Measurements from ENCODE around the gene EML6. TPM values are rescaled to one million over a fixed set of nuclear protein-coding genes. Genes with fewer than 3 reads are reported as not detected.

Gene EML6
- total RNA-seq, 1 experiment from 2014 or later = 0.77 TPM

GRCh38 chr2:54722641-54723040 lies 821 bp upstream of the EML6 start:
- CTCF ChIA-PET = interaction anchor here (0.6 to 3.0 kb wide), 12 partner anchors 8 to 616 kb away, joined by 3 to 17 read pairs (median 3); no protein-coding TSS in a partner anchor
- Mint-ChIP-seq H3K36me3 (ENCODE audit: insufficient read depth, unreplicated experiment) (no peaks in the 10 kb centered on the region), H3K4me1 (ENCODE audit: insufficient read depth, unreplicated experiment) (peaks cover 19% of the 10 kb centered on the region), H3K27me3 (ENCODE audit: insufficient read depth, unreplicated experiment) (no peaks in the 10 kb centered on the region), H3K27ac (ENCODE audit: low read depth, unreplicated experiment) (peak overlapping the region; percentile 77), H3K9me3 (ENCODE audit: unreplicated experiment) (no peaks in the 10 kb centered on the region), H3K4me3 (ENCODE audit: unreplicated experiment) (peak overlapping the region; percentile 87)
- TF ChIP-seq, protein P1, sequence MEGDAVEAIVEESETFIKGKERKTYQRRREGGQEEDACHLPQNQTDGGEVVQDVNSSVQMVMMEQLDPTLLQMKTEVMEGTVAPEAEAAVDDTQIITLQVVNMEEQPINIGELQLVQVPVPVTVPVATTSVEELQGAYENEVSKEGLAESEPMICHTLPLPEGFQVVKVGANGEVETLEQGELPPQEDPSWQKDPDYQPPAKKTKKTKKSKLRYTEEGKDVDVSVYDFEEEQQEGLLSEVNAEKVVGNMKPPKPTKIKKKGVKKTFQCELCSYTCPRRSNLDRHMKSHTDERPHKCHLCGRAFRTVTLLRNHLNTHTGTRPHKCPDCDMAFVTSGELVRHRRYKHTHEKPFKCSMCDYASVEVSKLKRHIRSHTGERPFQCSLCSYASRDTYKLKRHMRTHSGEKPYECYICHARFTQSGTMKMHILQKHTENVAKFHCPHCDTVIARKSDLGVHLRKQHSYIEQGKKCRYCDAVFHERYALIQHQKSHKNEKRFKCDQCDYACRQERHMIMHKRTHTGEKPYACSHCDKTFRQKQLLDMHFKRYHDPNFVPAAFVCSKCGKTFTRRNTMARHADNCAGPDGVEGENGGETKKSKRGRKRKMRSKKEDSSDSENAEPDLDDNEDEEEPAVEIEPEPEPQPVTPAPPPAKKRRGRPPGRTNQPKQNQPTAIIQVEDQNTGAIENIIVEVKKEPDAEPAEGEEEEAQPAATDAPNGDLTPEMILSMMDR (IDR thresholded peaks at IDR 0.05; ENCODE audit: unreplicated experiment) = no peak
- intact Hi-C loops (cut with micrococcal nuclease) = loop anchor here (1.0 to 10.0 kb wide), 2 partner anchors 116 to 1318 kb away; no protein-coding TSS in a partner anchor
- TSS peak; percentile 82 for BruUV-seq (replicated peaks)
- DNase-seq (ENCODE audit: unreplicated experiment) = peak; percentile 68
- POLR2A ChIA-PET = interaction anchor here (0.5 to 2.3 kb wide), 25 partner anchors 8 to 1362 kb away, joined by 3 to 22 read pairs (median 4); partner anchors contain the start of genes ACYP2 and RTN4

DNA sequence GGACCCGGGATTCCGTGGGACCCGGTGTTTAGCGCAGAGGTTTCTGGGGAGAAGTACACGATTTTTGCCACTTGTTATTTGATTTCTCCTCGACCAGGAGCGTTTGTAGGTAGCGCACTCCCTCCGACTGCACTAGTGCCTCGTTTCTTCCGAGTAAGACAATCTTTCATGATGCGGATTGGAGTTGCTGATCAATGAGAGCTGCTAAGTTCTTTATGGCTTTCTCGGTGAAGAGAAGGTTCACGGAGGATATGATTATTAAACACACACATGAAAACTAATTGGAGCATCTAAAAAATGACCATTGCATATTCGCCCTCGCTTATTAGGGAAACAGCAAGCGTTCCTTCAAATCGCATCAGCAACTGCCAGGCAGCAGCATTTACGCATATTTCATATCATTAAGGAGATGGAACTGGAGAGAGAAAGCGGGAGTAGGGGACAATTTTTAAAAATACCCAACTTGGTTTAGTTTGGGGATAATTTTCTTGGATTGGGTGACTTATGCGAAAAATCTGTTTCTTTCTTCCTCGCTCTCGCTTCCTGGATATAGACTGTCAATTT lies 616 bp downstream of the EML6 start:
- intact Hi-C loops (cut with micrococcal nuclease) = loop anchor here (1.0 to 10.0 kb wide), 2 partner anchors 114 to 1319 kb away; no protein-coding TSS in a partner anchor
- peaks cover 30% of the 10 kb centered on the region for H3K4me1 Mint-ChIP-seq (ENCODE audit: insufficient read depth, unreplicated experiment)
- H3K27ac Mint-ChIP-seq (ENCODE audit: low read depth, unreplicated experiment) = peak overlapping the region; percentile 77
- no peaks in the 10 kb centered on the region for H3K9me3 Mint-ChIP-seq (ENCODE audit: unreplicated experiment)
- peak overlapping the region; percentile 87 for H3K4me3 Mint-ChIP-seq (ENCODE audit: unreplicated experiment)
- ChIA-PET POLR2A (interaction anchor here (0.9 to 2.3 kb wide), 13 partner anchors 9 to 609 kb away, joined by 3 to 11 read pairs (median 5); partner anchors contain the start of genes ACYP2, CLHC1, RPS27A and RTN4), CTCF (interaction anchor here (0.6 to 3.0 kb wide), 8 partner anchors 8 to 528 kb away, joined by 3 to 17 read pairs (median 3); no protein-coding TSS in a partner anchor)
- H3K36me3 Mint-ChIP-seq (ENCODE audit: insufficient read depth, unreplicated experiment) = no peaks in the 10 kb centered on the region
- no peaks in the 10 kb centered on the region for H3K27me3 Mint-ChIP-seq (ENCODE audit: insufficient read depth, unreplicated experiment)
- peak; percentile 37 for DNase-seq (ENCODE audit: unreplicated experiment)
- TF ChIP-seq, protein P1 (IDR thresholded peaks at IDR 0.05; ENCODE audit: unreplicated experiment) = no peak
- no TSS peak for BruUV-seq (replicated peaks)

GRCh38 chr2:54724560-54725342 lies 1.3 kb downstream of the EML6 start:
- ChIA-PET POLR2A (interaction anchor here (1.1 to 2.3 kb wide), 3 partner anchors 26 to 114 kb away, joined by 4 to 7 read pairs (median 7); no protein-coding TSS in a partner anchor), CTCF (interaction anchor here (0.7 to 3.0 kb wide), 3 partner anchors 25 to 527 kb away, joined by 3 to 17 read pairs (median 3); no protein-coding TSS in a partner anchor)
- Mint-ChIP-seq H3K27me3 (ENCODE audit: insufficient read depth, unreplicated experiment) (no peaks in the 10 kb centered on the region), H3K9me3 (ENCODE audit: unreplicated experiment) (no peaks in the 10 kb centered on the region), H3K36me3 (ENCODE audit: insufficient read depth, unreplicated experiment) (no peaks in the 10 kb centered on the region), H3K4me3 (ENCODE audit: unreplicated experiment) (peak overlapping the region; percentile 87), H3K27ac (ENCODE audit: low read depth, unreplicated experiment) (no peak overlapping the region), H3K4me1 (ENCODE audit: insufficient read depth, unreplicated experiment) (peaks cover 32% of the 10 kb centered on the region)
- TF ChIP-seq, protein P1 (IDR thresholded peaks at IDR 0.05; ENCODE audit: unreplicated experiment) = no peak
- BruUV-seq (replicated peaks) = no TSS peak
- intact Hi-C loops (cut with micrococcal nuclease) = loop anchor here (5.0 to 10.0 kb wide), 2 partner anchors 453 to 1320 kb away; no protein-coding TSS in a partner anchor
- DNase-seq (ENCODE audit: unreplicated experiment) = peak; percentile 8

All from MCF 10A (cell line).